ENCODE results near the gene ERICH2.

DNA sequence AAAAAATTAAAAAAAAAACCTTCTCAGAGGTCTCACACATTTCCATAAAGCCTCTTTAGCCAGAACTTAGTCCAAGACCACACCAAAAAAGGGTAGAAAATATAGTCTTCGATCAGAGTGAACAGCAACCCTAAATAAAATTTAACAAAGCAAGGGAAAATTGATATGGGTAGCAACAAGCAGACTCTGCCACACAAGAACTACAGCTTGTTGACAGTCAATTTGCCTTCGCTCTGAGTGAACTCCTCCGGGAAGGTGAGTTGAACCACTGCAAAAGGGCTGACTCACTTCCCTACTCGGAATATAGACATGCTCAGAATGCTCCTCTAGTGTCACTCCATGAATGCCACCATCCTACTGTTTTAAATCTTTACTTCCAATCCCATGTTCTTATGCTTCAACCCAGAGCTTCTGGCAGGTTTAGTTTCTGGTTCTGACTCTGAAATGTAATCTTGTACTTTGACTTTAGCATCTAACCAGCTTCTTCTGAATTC, 70.6 kb downstream of the ERICH2 start:
- TF ChIP-seq TEAD4 (IDR thresholded peaks at IDR 0.05) (no peak), RAD21 (IDR thresholded peaks at IDR 0.05; ENCODE audit: low read depth) (no peak), EP300 (IDR thresholded peaks at IDR 0.05; ENCODE audit: borderline replicate concordance) (no peak), EGR1 (IDR thresholded peaks at IDR 0.05) (no peak), CREB1 (IDR thresholded peaks at IDR 0.05; ENCODE audit: low read depth) (no peak), TCF12 (IDR thresholded peaks at IDR 0.05; ENCODE audit: low read depth) (no peak), YY1 (IDR thresholded peaks at IDR 0.05; ENCODE audit: low read depth) (no peak), CEBPB (IDR thresholded peaks at IDR 0.05) (no peak)
- TF ChIP-seq, protein P1, sequence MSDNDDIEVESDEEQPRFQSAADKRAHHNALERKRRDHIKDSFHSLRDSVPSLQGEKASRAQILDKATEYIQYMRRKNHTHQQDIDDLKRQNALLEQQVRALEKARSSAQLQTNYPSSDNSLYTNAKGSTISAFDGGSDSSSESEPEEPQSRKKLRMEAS (IDR thresholded peaks at IDR 0.05) = no peak
